Stimulated activated CD4-positive, alpha-beta T cell treated with anti-CD3 and anti-CD28 coated beads, TNF-alpha, amount 100 ng/mL, for 24 hours (primary cell): Measurements from ENCODE around the gene ZCCHC2.
A peak's percentile ranks its signal among the peaks of the same experiment; 100 is the strongest.

Experiments
- DNase-seq, 3 experiments: peaks; one replicate each; pipeline ENCODE4 v3.0.0-alpha.2; 2020; ENCODE audit warnings: low read depth in 3 of 3

ZCCHC2 gene

GRCh38 chr18:62510789-62511188, 12.0 kb upstream of the ZCCHC2 start:
- no peak for DNase-seq

- no peak for DNase-seq
Measured at GRCh38 chr18:62512532-62512931, 10.3 kb upstream of the ZCCHC2 start.

- no peak for DNase-seq
Measured at GRCh38 chr18:62512996-62513395, 9.8 kb upstream of the ZCCHC2 start.

- no peak for DNase-seq
Measured at GRCh38 chr18:62514570-62514969, 8.3 kb upstream of the ZCCHC2 start.

GRCh38 chr18:62516242-62516641, 6.6 kb upstream of the ZCCHC2 start:
- no peak for DNase-seq

GRCh38 chr18:62518460-62519375, 4.1 kb upstream of the ZCCHC2 start:
- DNase-seq = no peak

- no peak for DNase-seq
Measured at GRCh38 chr18:62519684-62520083, 3.1 kb upstream of the ZCCHC2 start.

GRCh38 chr18:62521082-62521481, 1.7 kb upstream of the ZCCHC2 start:
- no peak for DNase-seq

GRCh38 chr18:62521593-62521992, 1.2 kb upstream of the ZCCHC2 start:
- DNase-seq = no peak

- DNase-seq = no peak
Measured at GRCh38 chr18:62522178-62522503, 684 bp upstream of the ZCCHC2 start.

- no peak for DNase-seq
Measured at GRCh38 chr18:62523255-62523588, 397 bp downstream of the ZCCHC2 start.

GRCh38 chr18:62523631-62524439, 1.0 kb downstream of the ZCCHC2 start:
- DNase-seq = peak in 2 of 3 experiments; percentile 19 to 42

- DNase-seq = peak; percentile 22 to 51 (median 40)
Measured at GRCh38 chr18:62524440-62525200, 1.8 kb downstream of the ZCCHC2 start.

GRCh38 chr18:62525608-62526007, 2.8 kb downstream of the ZCCHC2 start:
- no peak for DNase-seq

GRCh38 chr18:62526098-62527025, 3.5 kb downstream of the ZCCHC2 start:
- DNase-seq = peak; percentile 40 to 75 (median 57)

GRCh38 chr18:62529597-62529996, 6.8 kb downstream of the ZCCHC2 start:
- no peak for DNase-seq

GRCh38 chr18:62531078-62531477, 8.3 kb downstream of the ZCCHC2 start:
- no peak for DNase-seq

- DNase-seq = no peak
Measured at GRCh38 chr18:62531931-62532330, 9.1 kb downstream of the ZCCHC2 start.

GRCh38 chr18:62536005-62536404, 13.2 kb downstream of the ZCCHC2 start:
- no peak for DNase-seq

GRCh38 chr18:62537042-62537894, 14.4 kb downstream of the ZCCHC2 start:
- no peak for DNase-seq
